ENCODE measurements around the gene VMP1.
"Not testable (repeated sequence)": the region's sequence is repeated elsewhere in the genome, so short reads cannot be mapped to it uniquely, and the experiment has no call there.

VMP1 gene

GRCh38 chr17:59785091-59785799 lies 77.8 kb downstream of the VMP1 start:
- no peak for DNase-seq (ENCODE audit: low read depth)
- TF ChIP-seq CTCF (IDR thresholded peaks at IDR 0.05; ENCODE audit: low read depth, low read length, missing control alignments) = no peak
- no peak overlapping the region; the same call in 1 of the 2 replicates for H3K4me3 ChIP-seq (ENCODE audit: low read depth, low read length)

DNA sequence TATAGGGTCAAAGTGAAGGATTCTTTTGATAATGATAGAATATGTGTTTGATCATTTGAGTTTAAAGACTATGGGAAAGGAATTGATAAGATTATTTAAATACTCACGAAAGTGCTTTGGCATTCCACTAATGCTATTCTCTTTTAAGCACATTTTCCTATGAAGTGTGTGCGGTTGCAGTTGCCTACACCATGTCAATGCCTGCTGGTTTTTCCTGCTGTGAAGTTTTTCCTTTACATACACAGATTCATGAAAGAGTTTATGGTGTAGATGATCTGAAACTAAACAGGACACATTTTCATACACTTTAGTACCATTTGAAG lies 78.7 kb downstream of the VMP1 start:
- H3K4me3 ChIP-seq (ENCODE audit: low read depth, low read length) = peak overlapping the region; percentile 44; the same call in 1 of the 2 replicates
- TF ChIP-seq CTCF (IDR thresholded peaks at IDR 0.05; ENCODE audit: low read depth, low read length, missing control alignments) = no peak
- DNase-seq (ENCODE audit: low read depth) = no peak

GRCh38 chr17:59786536-59787319 lies 79.3 kb downstream of the VMP1 start:
- H3K4me3 ChIP-seq (ENCODE audit: low read depth, low read length) = peak overlapping the region; percentile 44; the same call in 1 of the 2 replicates

GRCh38 chr17:59789849-59790248 lies 82.4 kb downstream of the VMP1 start:
- DNase-seq (ENCODE audit: low read depth) = not testable (repeated sequence)

More at GRCh38 chr17:59786536-59787319, 79.3 kb downstream of the VMP1 start:
- peak; percentile 99 for DNase-seq (ENCODE audit: low read depth)
- peak; percentile 4 for TF ChIP-seq CTCF (IDR thresholded peaks at IDR 0.05; ENCODE audit: low read depth, low read length, missing control alignments)

DNA sequence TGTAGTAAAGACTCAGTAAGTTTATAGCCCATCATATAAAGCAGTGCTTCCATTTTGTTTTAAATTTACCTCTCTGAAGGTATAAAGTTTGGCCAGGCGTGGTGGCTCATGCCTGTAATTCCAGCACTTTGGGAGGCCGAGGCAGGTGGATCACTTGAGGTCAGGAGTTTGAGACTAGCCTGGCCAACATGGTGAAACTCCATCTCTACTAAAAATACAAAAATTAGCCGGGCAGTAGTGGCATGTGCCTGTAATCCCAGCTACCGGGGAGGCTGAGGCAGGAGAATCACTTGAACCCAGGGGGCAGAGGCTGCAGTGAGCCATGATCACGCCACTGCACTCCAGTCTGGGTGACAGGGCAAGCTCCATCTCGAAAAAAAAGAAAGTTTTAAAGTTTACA lies 83.0 kb downstream of the VMP1 start:
- not testable (repeated sequence) for DNase-seq (ENCODE audit: low read depth); H3K4me3 ChIP-seq (ENCODE audit: low read depth, low read length)

More at GRCh38 chr17:59789849-59790248, 82.4 kb downstream of the VMP1 start:
- H3K4me3 ChIP-seq (ENCODE audit: low read depth, low read length) = not testable (repeated sequence)

DNA sequence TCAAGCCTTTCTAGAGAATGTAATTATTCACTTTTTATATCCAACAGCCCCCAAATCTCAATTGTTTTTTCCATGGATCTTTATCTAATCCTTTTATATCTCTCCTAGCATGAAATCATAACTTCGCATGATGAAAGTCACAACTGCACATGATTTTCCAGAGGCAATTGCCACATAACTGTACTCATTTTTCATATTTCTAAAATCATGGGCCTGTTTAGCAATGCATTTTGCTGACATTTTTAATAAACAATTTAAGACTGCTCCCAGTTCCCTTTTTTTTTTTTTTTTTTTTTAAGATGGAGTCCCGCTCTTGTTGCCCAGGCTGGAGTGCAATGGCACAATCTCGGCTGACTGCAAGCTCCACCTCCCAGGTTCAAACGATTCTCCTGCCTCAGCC lies 83.5 kb downstream of the VMP1 start:
- DNase-seq (ENCODE audit: low read depth) = no peak
- no peak overlapping the region for H3K4me3 ChIP-seq (ENCODE audit: low read depth, low read length)
- TF ChIP-seq CTCF (IDR thresholded peaks at IDR 0.05; ENCODE audit: low read depth, low read length, missing control alignments) = no peak

DNA sequence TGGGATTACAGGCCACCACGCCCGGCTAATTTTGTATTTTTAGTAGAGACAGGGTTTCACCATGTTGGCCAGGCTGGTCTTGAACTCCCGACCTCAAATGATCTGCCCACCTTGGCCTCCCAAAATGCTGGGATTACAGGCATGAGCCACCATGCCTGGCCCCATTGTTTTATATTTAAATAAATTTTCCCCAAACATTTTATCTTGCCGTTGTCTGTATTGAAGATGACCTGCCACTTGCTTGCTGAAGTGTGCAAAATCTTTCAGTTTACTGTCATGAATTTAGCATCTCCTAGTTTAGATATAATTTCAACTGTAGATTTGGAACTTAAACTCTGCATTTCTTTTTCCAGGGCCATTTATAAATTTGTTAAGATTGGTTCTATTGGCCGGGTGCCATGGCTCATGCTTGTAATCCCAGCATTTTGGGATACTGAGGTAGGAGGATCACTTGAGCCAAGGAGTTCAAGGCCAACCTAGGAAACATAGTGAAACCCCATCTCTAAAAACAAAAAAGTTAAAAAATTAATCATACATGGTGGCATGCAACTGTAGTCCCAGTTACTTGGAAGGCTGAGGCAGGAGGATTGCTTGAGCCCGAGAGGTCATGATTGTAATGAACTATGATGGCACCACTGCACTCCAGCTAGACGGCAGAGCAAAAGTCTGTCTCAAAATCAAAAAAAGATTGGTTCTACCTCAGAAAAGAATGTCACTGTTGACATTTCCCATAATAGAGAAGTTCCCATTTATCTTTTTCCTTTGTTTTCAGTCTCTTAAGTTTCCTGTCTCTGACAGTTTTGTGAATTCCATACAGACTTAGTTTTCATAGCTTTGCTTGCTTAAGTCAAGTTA lies 84.4 kb downstream of the VMP1 start:
- no peak overlapping the region for H3K4me3 ChIP-seq (ENCODE audit: low read depth, low read length)
- DNase-seq (ENCODE audit: low read depth) = no peak
- TF ChIP-seq CTCF (IDR thresholded peaks at IDR 0.05; ENCODE audit: low read depth, low read length, missing control alignments) = no peak

DNA sequence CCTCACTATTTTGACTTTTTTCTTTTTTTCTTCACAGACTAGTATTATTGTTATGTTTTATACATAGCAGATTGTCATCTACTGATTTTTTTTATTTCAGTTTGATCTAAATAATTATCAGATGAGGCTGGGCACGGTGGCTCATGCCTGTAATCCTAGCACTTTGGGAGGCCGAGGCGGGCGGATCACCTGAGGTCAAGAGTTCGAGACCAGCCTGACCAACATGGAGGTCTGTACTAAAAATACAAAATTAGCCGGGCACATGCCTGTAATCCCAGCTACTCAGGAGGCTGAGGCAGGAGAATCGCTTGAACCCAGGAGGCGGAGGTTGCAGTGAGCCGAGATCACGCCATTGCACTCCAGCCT lies 85.0 kb downstream of the VMP1 start:
- DNase-seq (ENCODE audit: low read depth); H3K4me3 ChIP-seq (ENCODE audit: low read depth, low read length): not testable (repeated sequence)
